Heart left ventricle (tissue), 16 donors: ENCODE results near the gene CCL17. TPM values are rescaled to one million over a fixed set of nuclear protein-coding genes. Genes with fewer than 3 reads are reported as not detected.

Experiments used
- ATAC-seq, 4 donors: fragments of 200-7000 bp; cut with Tn5 transposase; one replicate each; pipeline ENCODE4 v1.9.1; 2020 to 2022; ENCODE audit warnings: moderate library complexity in 4 of 4, mild to moderate bottlenecking in 3 of 4, moderate number of reproducible peaks in 1 of 4
- DNase-seq, 5 donors: peaks; one replicate each; pipeline ENCODE4 v3.0.0-alpha.2; 2020
- H3K27ac ChIP-seq, 12 donors: fragments of 200-600 bp; sonication (generic) in 4 of 12; one replicate each; pipeline versions ENCODE4 v1.5.0 to v1.8.0; 2016 to 2022; ENCODE audit warnings: mild to moderate bottlenecking in 2 of 12
- H3K27me3 ChIP-seq, 9 donors: fragments of 200-600 bp; sonication (generic) in 2 of 9; one replicate each; pipeline versions ENCODE4 v1.5.1 to v1.8.0; 2016 to 2022; ENCODE audit warnings: mild to moderate bottlenecking in 3 of 9
- H3K36me3 ChIP-seq, 9 donors: fragments of 200-600 bp; sonication (generic) in 2 of 9; one replicate each; pipeline versions ENCODE4 v1.5.0 to v1.8.0; 2018 to 2022; ENCODE audit warnings: mild to moderate bottlenecking in 2 of 9
- H3K4me1 ChIP-seq, 12 donors: fragments of 200-600 bp; sonication (generic) in 4 of 12; one replicate each; pipeline versions ENCODE4 v1.5.0 to v1.8.0; 2016 to 2022; ENCODE audit warnings: mild to moderate bottlenecking in 3 of 12
- H3K4me3 ChIP-seq, 12 donors: fragments of 200-600 bp; sonication (generic) in 4 of 12; one replicate each; pipeline versions ENCODE4 v1.5.0 to v1.8.0; 2017 to 2022; ENCODE audit warnings: mild to moderate bottlenecking in 9 of 12, moderate library complexity in 4 of 12
- H3K9me3 ChIP-seq, 12 donors: fragments of 200-600 bp; sonication (generic) in 4 of 12; one replicate each; pipeline versions ENCODE4 v1.5.0 to v1.8.0; 2016 to 2022; ENCODE audit warnings: mild to moderate bottlenecking in 1 of 12
- POLR2A ChIP-seq, 2 donors: fragments of 450-650 bp; IDR thresholded peaks; one replicate each; pipeline ENCODE4 v1.6.1; 2017; ENCODE audit warnings: antibody characterized with exemption in 2 of 2, mild to moderate bottlenecking in 2 of 2, moderate library complexity in 2 of 2
- WGBS, 4 donors: extraction: QIAGEN DNeasy Blood & Tissue Kit in 2 of 4; methylation state at CpG; one replicate each; pipeline versions ENCODE4 v1.1.5 to v1.1.7; 2013 to 2018; 5-methylcytosine and 5-hydroxymethylcytosine counted together
- intact Hi-C, 10 donors: fragments of 100-400 bp; cut with DNase I; formaldehyde crosslinking; loops; one replicate each; pipeline versions ENCODE4 v1.11.1 to v1.14.2; 2022
- polyA plus RNA-seq, 2 donors: library from polyadenylated mRNA; stranded (reverse); fragments of 200-250 nt; gene quantifications; one replicate each; pipeline ENCODE4 v1.2.3, GENCODE V29; 2013
- total RNA-seq, 9 donors: library from RNA; depleted of rRNA in 2 of 9; stranded (reverse); fragments of >200 nt in 2 of 9; fragmentation: NEBNext Ultra II Directional in 3 of 9; extraction: Animal tissue kit (Norgen Biotek cat#: 25700) in 3 of 9; gene quantifications; one replicate each; pipeline versions ENCODE4 v1.1.0 to v1.2.4, GENCODE V29; 2016 to 2023
- TF ChIP-seq, protein P1 (sequence below), 12 donors: fragments of 200-600 bp; sonication (generic) in 4 of 12; IDR thresholded peaks; one replicate each; pipeline versions ENCODE4 v1.5.0 to v1.8.0; 2018 to 2022; ENCODE audit warnings: antibody characterized with exemption in 12 of 12, mild to moderate bottlenecking in 5 of 12
- donor health status: ischemic (EF 13 %, LVEDD 7.1; RV severe dilation, severe dysfunction).
- donor health status: healthy with polysubstance abuse.
- donor health status: DM: no; HTN: yes; CAD: no.
- donor health status: DM: no; HTN: no; CAD: no.
- donor health status: ischemic (EF 25% LVEDD 6.9; RV normal size, moderate dysfunction).
- donor health status: ischemic (EF 25% LVEDD 5.7; RV mildly dilated, moderate dysfunction).
- donor health status: healthy.
- donor health status: DM: yes; HTN: yes; CAD: no.
- donor health status: ischemic (EF 35%, LVEDD 5.7; RV mildly dilated, moderate dysfunction).
- donor health status: nonischemic (EF 11% LVEDD 7.7; RV severe dilation, severe dysfunction).
- donor health status: DM: yes; HTN: yes; CAD: no.
- donor health status: PGD.
- donor health status: ischemic (EF 29% LVEDD 5.4; RV normal size, mild dysfunction).
- donor health status: nonischemic (EF 23%, LVEDD 6.1; RV moderate dilation, normal function).

CCL17 gene
- total and polyA plus RNA-seq, 11 donors, result 0.26 to 4.0 (median 1.0) TPM; not detected in 8

DNA sequence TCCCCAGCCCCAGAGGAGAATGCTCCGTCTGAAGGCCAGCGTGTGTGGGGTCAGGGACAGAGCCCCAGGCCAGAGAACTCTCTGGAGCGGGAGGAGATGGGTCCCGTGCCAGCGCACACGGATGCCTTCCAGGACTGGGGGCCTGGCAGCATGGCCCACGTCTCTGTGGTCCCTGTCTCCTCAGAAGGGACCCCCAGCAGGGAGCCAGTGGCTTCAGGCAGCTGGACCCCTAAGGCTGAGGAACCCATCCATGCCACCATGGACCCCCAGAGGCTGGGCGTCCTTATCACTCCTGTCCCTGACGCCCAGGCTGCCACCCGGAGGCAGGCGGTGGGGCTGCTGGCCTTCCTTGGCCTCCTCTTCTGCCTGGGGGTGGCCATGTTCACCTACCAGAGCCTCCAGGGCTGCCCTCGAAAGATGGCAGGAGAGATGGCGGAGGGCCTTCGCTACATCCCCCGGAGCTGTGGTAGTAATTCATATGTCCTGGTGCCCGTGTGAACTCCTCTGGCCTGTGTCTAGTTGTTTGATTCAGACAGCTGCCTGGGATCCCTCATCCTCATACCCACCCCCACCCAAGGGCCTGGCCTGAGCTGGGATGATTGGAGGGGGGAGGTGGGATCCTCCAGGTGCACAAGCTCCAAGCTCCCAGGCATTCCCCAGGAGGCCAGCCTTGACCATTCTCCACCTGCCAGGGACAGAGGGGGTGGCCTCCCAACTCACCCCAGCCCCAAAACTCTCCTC lies 21.9 kb upstream of the CCL17 start:
- H3K27me3 ChIP-seq, result no peaks in the 10 kb centered on the region
- peaks cover 3 to 75% (median 52%) of the 10 kb centered on the region in 12 donors for H3K4me1 ChIP-seq
- H3K36me3 ChIP-seq, result peaks cover 0 to 28% (median 0%) of the 10 kb centered on the region in 9 donors
- H3K9me3 ChIP-seq, result no peaks in the 10 kb centered on the region
- intact Hi-C loops, result no loop called here
- DNase-seq, result no peak
- H3K4me3 ChIP-seq, result no peak overlapping the region
- WGBS, 4 donors, result 83 to 100% (median 94%) methylated on average over 5 to 16 of the region's 16 CpGs
- no peak overlapping the region for H3K27ac ChIP-seq
- no peak for ATAC-seq
- TF ChIP-seq POLR2A (IDR thresholded peaks at IDR 0.05), result no peak
- TF ChIP-seq, protein P1, sequence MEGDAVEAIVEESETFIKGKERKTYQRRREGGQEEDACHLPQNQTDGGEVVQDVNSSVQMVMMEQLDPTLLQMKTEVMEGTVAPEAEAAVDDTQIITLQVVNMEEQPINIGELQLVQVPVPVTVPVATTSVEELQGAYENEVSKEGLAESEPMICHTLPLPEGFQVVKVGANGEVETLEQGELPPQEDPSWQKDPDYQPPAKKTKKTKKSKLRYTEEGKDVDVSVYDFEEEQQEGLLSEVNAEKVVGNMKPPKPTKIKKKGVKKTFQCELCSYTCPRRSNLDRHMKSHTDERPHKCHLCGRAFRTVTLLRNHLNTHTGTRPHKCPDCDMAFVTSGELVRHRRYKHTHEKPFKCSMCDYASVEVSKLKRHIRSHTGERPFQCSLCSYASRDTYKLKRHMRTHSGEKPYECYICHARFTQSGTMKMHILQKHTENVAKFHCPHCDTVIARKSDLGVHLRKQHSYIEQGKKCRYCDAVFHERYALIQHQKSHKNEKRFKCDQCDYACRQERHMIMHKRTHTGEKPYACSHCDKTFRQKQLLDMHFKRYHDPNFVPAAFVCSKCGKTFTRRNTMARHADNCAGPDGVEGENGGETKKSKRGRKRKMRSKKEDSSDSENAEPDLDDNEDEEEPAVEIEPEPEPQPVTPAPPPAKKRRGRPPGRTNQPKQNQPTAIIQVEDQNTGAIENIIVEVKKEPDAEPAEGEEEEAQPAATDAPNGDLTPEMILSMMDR (IDR thresholded peaks at IDR 0.05), result no peak

DNA sequence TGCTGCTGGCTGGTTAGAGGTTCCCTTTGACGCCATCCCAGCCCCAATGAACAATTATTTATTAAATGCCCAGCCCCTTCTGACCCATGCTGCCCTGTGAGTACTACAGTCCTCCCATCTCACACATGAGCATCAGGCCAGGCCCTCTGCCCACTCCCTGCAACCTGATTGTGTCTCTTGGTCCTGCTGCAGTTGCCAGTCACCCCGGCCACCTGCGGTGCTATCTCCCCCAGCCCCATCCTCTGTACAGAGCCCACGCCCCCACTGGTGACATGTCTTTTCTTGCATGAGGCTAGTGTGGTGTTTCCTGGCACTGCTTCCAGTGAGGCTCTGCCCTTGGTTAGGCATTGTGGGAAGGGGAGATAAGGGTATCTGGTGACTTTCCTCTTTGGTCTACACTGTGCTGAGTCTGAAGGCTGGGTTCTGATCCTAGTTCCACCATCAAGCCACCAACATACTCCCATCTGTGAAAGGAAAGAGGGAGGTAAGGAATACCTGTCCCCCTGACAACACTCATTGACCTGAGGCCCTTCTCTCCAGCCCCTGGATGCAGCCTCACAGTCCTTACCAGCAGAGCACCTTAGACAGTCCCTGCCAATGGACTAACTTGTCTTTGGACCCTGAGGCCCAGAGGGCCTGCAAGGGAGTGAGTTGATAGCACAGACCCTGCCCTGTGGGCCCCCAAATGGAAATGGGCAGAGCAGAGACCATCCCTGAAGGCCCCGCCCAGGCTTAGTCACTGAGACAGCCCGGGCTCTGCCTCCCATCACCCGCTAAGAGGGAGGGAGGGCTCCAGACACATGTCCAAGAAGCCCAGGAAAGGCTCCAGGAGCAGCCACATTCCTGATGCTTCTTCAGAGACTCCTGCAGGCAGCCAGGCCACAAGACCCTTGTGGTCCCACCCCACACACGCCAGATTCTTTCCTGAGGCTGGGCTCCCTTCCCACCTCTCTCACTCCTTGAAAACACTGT lies 21.0 kb upstream of the CCL17 start:
- no peaks in the 10 kb centered on the region for H3K9me3 ChIP-seq
- no peak for TF ChIP-seq POLR2A (IDR thresholded peaks at IDR 0.05)
- TF ChIP-seq, protein P1 (IDR thresholded peaks at IDR 0.05), result no peak
- DNase-seq, result peak in 1 of 5 donors; percentile 50
- peak in 2 of 4 donors; percentile 21 to 36 for ATAC-seq
- H3K36me3 ChIP-seq, result peaks cover 0 to 28% (median 0%) of the 10 kb centered on the region in 9 donors
- H3K4me3 ChIP-seq, result no peak overlapping the region
- H3K27ac ChIP-seq, result peak overlapping the region in 9 of 12 donors; percentile 13 to 51 (median 22)
- intact Hi-C loops, result no loop called here
- H3K4me1 ChIP-seq, result peaks cover 3 to 76% (median 52%) of the 10 kb centered on the region in 12 donors
- no peaks in the 10 kb centered on the region for H3K27me3 ChIP-seq
- 77 to 89% (median 82%) methylated on average over 5 to 8 of the region's 8 CpGs for WGBS, 4 donors

DNA sequence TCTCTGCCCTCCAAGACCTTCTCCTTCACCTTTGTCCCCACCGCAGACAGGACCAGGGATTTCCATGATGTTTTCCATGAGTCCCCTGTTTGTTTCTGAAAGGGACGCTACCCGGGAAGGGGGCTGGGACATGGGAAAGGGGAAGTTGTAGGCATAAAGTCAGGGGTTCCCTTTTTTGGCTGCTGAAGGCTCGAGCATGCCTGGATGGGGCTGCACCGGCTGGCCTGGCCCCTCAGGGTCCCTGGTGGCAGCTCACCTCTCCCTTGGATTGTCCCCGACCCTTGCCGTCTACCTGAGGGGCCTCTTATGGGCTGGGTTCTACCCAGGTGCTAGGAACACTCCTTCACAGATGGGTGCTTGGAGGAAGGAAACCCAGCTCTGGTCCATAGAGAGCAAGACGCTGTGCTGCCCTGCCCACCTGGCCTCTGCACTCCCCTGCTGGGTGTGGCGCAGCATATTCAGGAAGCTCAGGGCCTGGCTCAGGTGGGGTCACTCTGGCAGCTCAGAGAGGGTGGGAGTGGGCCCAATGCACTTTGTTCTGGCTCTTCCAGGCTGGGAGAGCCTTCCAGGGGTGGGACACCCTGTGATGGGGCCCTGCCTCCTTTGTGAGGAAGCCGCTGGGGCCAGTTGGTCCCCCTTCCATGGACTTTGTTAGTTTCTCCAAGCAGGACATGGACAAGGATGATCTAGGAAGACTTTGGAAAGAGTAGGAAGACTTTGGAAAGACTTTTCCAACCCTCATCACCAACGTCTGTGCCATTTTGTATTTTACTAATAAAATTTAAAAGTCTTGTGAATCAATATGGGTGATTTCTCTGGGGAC lies 20.1 kb upstream of the CCL17 start:
- Histone ChIP-seq H3K27ac (peak overlapping the region in 10 of 12 donors; percentile 5 to 51 (median 21)), H3K36me3 (peaks cover 0 to 22% (median 0%) of the 10 kb centered on the region in 9 donors), H3K27me3 (no peaks in the 10 kb centered on the region), H3K4me1 (peaks cover 3 to 72% (median 50%) of the 10 kb centered on the region in 12 donors), H3K9me3 (no peaks in the 10 kb centered on the region), H3K4me3 (no peak overlapping the region)
- TF ChIP-seq, protein P1 (IDR thresholded peaks at IDR 0.05), result no peak
- TF ChIP-seq POLR2A (IDR thresholded peaks at IDR 0.05), result no peak
- DNase-seq (peak in 1 of 5 donors; percentile 45), ATAC-seq (peak in 3 of 4 donors; percentile 18 to 40 (median 31))
- WGBS, 4 donors, result 62 to 70% (median 65%) methylated on average over 10 to 11 of the region's 11 CpGs
- intact Hi-C loops, result no loop called here
